ENCODE measurements around the gene PCDHGB7.
"Not testable (repeated sequence)": the region's sequence is repeated elsewhere in the genome, so short reads cannot be mapped to it uniquely, and the experiment has no call there.

PCDHGB7 gene

GRCh38 chr5:141422742-141423291 is 5.3 kb downstream of the PCDHGB7 start:
- no peak for DNase-seq (ENCODE audit: low spot score)
- no peak for FAIRE-seq

- FAIRE-seq (no peak), DNase-seq (ENCODE audit: low spot score) (no peak)
Observed at GRCh38 chr5:141427783-141428426, 10.4 kb downstream of the PCDHGB7 start.

GRCh38 chr5:141430332-141431113 is 13.0 kb downstream of the PCDHGB7 start, which contains the start of gene PCDHGA12:
PCDHGA12 (plus strand) TSS chr5:141430507; CDS start chr5:141430760, 253 bp downstream.
- DNase-seq (ENCODE audit: low spot score) (no peak), FAIRE-seq (no peak)

GRCh38 chr5:141431286-141431685 is 13.8 kb downstream of the PCDHGB7 start:
- no peak for DNase-seq (ENCODE audit: low spot score)
- FAIRE-seq: no peak

GRCh38 chr5:141432308-141432707 is 14.8 kb downstream of the PCDHGB7 start:
- FAIRE-seq: not testable (repeated sequence)

GRCh38 chr5:141432726-141433125 is 15.2 kb downstream of the PCDHGB7 start:
- not testable (repeated sequence) for FAIRE-seq; DNase-seq (ENCODE audit: low spot score)

More at GRCh38 chr5:141432308-141432707, 14.8 kb downstream of the PCDHGB7 start:
- DNase-seq (ENCODE audit: low spot score): not testable (repeated sequence)

GRCh38 chr5:141434006-141434405 is 16.5 kb downstream of the PCDHGB7 start:
- FAIRE-seq (no peak), DNase-seq (ENCODE audit: low spot score) (no peak)

GRCh38 chr5:141437221-141437620 is 19.7 kb downstream of the PCDHGB7 start:
- DNase-seq (ENCODE audit: low spot score): no peak
- FAIRE-seq: no peak

GRCh38 chr5:141439411-141440141 is 22.1 kb downstream of the PCDHGB7 start:
- no peak for DNase-seq (ENCODE audit: low spot score)
- FAIRE-seq: no peak

GRCh38 chr5:141440341-141440740 is 22.9 kb downstream of the PCDHGB7 start:
- FAIRE-seq: no peak
- no peak for DNase-seq (ENCODE audit: low spot score)

- no peak for DNase-seq (ENCODE audit: low spot score)
- no peak for FAIRE-seq
Observed at GRCh38 chr5:141441571-141442170, 24.2 kb downstream of the PCDHGB7 start.

- FAIRE-seq (no peak), DNase-seq (ENCODE audit: low spot score) (no peak)
Observed at GRCh38 chr5:141465351-141465750, 47.9 kb downstream of the PCDHGB7 start.

Data from urothelium cell line (cell line).